ENCODE measurements around the gene FAM168A.

The FAM168A gene

GRCh38 chr11:73381589-73381988, 216.3 kb downstream of the FAM168A start:
- H3K4me3 ChIP-seq (ENCODE audit: low read length): no peak overlapping the region
- no peak for TF ChIP-seq CTCF (conservative IDR thresholded peaks at IDR 0.05; ENCODE audit: low read length)
- DNase-seq (ENCODE audit: low read depth): no peak

- TF ChIP-seq CTCF (conservative IDR thresholded peaks at IDR 0.05; ENCODE audit: low read length): no peak
- no peak overlapping the region for H3K4me3 ChIP-seq (ENCODE audit: low read length)
These were observed 217.0 kb downstream of the FAM168A start for GRCh38 chr11:73380897-73381410.

GRCh38 chr11:73380331-73380730, 217.6 kb downstream of the FAM168A start:
- no peak for DNase-seq (ENCODE audit: low read depth)
- no peak overlapping the region for H3K4me3 ChIP-seq (ENCODE audit: low read length)
- TF ChIP-seq CTCF (conservative IDR thresholded peaks at IDR 0.05; ENCODE audit: low read length): no peak

More at GRCh38 chr11:73380897-73381410, 217.0 kb downstream of the FAM168A start:
- DNase-seq (ENCODE audit: low read depth): no peak

GRCh38 chr11:73379189-73379880, 218.6 kb downstream of the FAM168A start:
- no peak for TF ChIP-seq CTCF (conservative IDR thresholded peaks at IDR 0.05; ENCODE audit: low read length)
- DNase-seq (ENCODE audit: low read depth): no peak

GRCh38 chr11:73376803-73377629, 220.9 kb downstream of the FAM168A start:
- peak overlapping the region; percentile 77 for H3K4me3 ChIP-seq (ENCODE audit: low read length)
- DNase-seq (ENCODE audit: low read depth): peak; percentile 89
- TF ChIP-seq CTCF (conservative IDR thresholded peaks at IDR 0.05; ENCODE audit: low read length): no peak

More at GRCh38 chr11:73379189-73379880, 218.6 kb downstream of the FAM168A start:
- no peak overlapping the region for H3K4me3 ChIP-seq (ENCODE audit: low read length)

GRCh38 chr11:73376160-73376802, 221.6 kb downstream of the FAM168A start, which contains the start of gene RELT:
TSS of gene RELT (plus strand) at chr11:73376399. CDS start at chr11:73389137, 12,738 bp downstream.
- peak within 1 kb of the TSS; percentile 77 for H3K4me3 ChIP-seq (ENCODE audit: low read length)
- TF ChIP-seq CTCF (conservative IDR thresholded peaks at IDR 0.05; ENCODE audit: low read length): peak; percentile 59
- peak; percentile 89 for DNase-seq (ENCODE audit: low read depth)

All from AG10803 (cell line).